MM.1S (cell line): ENCODE measurements around the gene DYDC1.

Source experiments
- DNase-seq: peaks from one replicate; pipeline ENCODE4 v3.0.0-alpha.2; 2015
- H2AFZ ChIP-seq: fragments of 300-600 bp; sonication (generic); 2 replicates; pipeline ENCODE4 v1.6.0; 2016; ENCODE audit warnings: antibody characterized with exemption, low read length
- H3F3A ChIP-seq: fragments of 300-600 bp; sonication (generic); 2 replicates; pipeline ENCODE4 v1.6.1; 2016; ENCODE audit warnings: mild to moderate bottlenecking, antibody characterized with exemption, low read length, moderate library complexity, mixed read lengths; ENCODE audit not compliant: insufficient read depth
- H3K27ac ChIP-seq: fragments of 300-600 bp; sonication (generic); 2 replicates; pipeline ENCODE4 v1.5.1; 2016; ENCODE audit warnings: mild to moderate bottlenecking, low read length
- H3K27me3 ChIP-seq: fragments of 300-600 bp; sonication (generic); replicated peaks from 2 replicates; pipeline ENCODE4 v1.6.0; 2016; ENCODE audit warnings: low read length; ENCODE audit not compliant: insufficient read depth
- H3K36me3 ChIP-seq: fragments of 300-600 bp; sonication (generic); replicated peaks from 2 replicates; pipeline ENCODE4 v1.6.1; 2016; ENCODE audit warnings: mild to moderate bottlenecking, low read length, mixed read lengths; ENCODE audit not compliant: insufficient read depth
- H3K4me1 ChIP-seq: fragments of 300-600 bp; sonication (generic); 2 replicates; pipeline ENCODE4 v1.6.1; 2016; ENCODE audit warnings: low read length, mixed read lengths
- H3K4me2 ChIP-seq: fragments of 300-600 bp; sonication (generic); 2 replicates; pipeline ENCODE4 v1.6.0; 2016; ENCODE audit warnings: low read depth, low read length
- H3K4me3 ChIP-seq: fragments of 300-600 bp; sonication (generic); 2 replicates; pipeline ENCODE4 v1.5.1; 2016; ENCODE audit warnings: low read length, mixed read lengths
- H3K79me2 ChIP-seq: fragments of 300-600 bp; sonication (generic); 2 replicates; pipeline ENCODE4 v1.6.1; 2016; ENCODE audit warnings: mixed run types, low read length, mixed read lengths
- H3K9ac ChIP-seq: fragments of 300-600 bp; sonication (generic); 2 replicates; pipeline ENCODE4 v1.6.1; 2016; ENCODE audit warnings: low read length, mixed read lengths
- H3K9me2 ChIP-seq: fragments of 300-600 bp; sonication (generic); replicated peaks from 2 replicates; pipeline ENCODE4 v1.6.1; 2016; ENCODE audit warnings: mild to moderate bottlenecking, low read length, mixed read lengths; ENCODE audit not compliant: insufficient read depth
- H3K9me3 ChIP-seq: fragments of 300-600 bp; sonication (generic); replicated peaks from 2 replicates; pipeline ENCODE4 v1.6.1; 2016; ENCODE audit warnings: mild to moderate bottlenecking, low read length, mixed read lengths; ENCODE audit not compliant: insufficient read depth
- H4K20me1 ChIP-seq: fragments of 300-600 bp; sonication (generic); 2 replicates; pipeline ENCODE4 v1.6.1; 2016; ENCODE audit warnings: mild to moderate bottlenecking, low read length, moderate library complexity, mixed read lengths; ENCODE audit not compliant: insufficient read depth
- EZH2 ChIP-seq: fragments of 300-600 bp; sonication (generic); optimal IDR thresholded peaks from 2 replicates; pipeline ENCODE3; 2017; ENCODE audit warnings: low read depth, mild to moderate bottlenecking, antibody characterized with exemption, low read length, mixed read lengths
- EZH2phosphoT487 ChIP-seq: fragments of 300-600 bp; sonication (generic); IDR thresholded peaks from 2 replicates; pipeline ENCODE4 v1.6.1; 2018; ENCODE audit warnings: antibody characterized with exemption, low read length
- TF ChIP-seq, protein P1 (sequence below): fragments of 300-600 bp; sonication (generic); IDR thresholded peaks from 2 replicates; pipeline ENCODE4 v1.5.1; 2016; ENCODE audit warnings: antibody characterized with exemption, low read length, mixed read lengths

Gene DYDC1

DNA sequence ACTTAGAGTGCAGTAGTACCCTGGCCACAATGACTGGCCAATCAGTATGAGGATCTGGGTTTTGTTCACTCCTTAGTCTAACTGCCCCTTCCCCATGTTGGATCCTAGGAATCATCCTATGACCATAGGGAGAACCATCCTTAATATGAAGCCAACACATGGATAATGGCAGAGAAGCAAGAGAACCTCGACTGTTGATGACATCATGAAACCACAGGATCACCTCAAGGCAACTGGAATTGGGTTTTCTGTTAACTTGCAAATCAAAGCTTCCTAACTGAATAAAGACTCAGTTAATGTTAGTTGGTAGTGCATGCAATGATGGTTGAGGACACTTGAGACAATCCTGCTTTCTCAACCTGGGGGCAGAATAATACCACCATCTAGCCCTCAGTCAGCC lies 48.5 kb upstream of the DYDC1 start:
- H3K9ac ChIP-seq, result no peak overlapping the region
- TF ChIP-seq EZH2phosphoT487, result no peak
- no peaks in the 10 kb centered on the region for H3K36me3 ChIP-seq
- H3K4me1 ChIP-seq, result no peaks in the 10 kb centered on the region
- H3K4me2 ChIP-seq, result no peak overlapping the region
- H3K79me2 ChIP-seq, result no peaks in the 10 kb centered on the region
- H2AFZ ChIP-seq, result no peak overlapping the region
- no peak overlapping the region for H3K27ac ChIP-seq
- no peaks in the 10 kb centered on the region for H3K9me3 ChIP-seq
- 0 out of 2 replicates have a peak, but pooled peaks cover 3% of the 10 kb centered on the region for H3F3A ChIP-seq
- no peaks in the 10 kb centered on the region for H3K9me2 ChIP-seq
- no peaks in the 10 kb centered on the region for H3K27me3 ChIP-seq
- no peak for DNase-seq
- H3K4me3 ChIP-seq, result no peak overlapping the region
- no peaks in the 10 kb centered on the region for H4K20me1 ChIP-seq

DNA sequence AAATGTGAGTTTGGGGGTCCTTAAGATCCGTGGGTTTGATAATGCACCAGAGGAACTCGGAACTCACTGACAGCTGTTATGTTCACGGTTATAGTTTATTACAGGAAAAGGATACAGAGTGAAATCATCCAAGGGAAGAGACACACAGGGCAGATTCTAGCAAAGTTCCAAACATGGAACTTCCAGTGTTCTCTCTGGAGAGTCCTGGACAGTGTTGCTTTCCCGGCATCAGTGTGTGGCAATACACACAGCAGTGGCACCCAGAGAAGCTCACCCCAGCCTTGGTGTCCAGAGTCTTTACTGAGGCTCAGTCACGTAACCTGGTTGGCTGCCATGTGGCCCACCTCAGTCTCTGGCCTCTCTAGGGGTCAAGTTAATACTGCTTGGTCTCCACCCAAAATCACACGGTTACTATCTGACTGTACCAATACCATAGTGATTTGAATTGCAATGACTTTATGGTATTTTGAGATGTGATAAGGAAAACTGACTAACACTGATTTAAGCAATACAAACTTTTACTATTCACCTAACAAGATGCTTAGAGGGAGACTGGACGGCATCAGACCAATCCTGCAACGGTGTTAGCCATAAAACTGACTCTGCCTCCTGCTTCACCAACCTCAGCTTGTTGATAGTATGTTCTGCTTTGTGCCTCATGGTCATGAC lies 43.7 kb upstream of the DYDC1 start:
- no peaks in the 10 kb centered on the region for H3K9me2 ChIP-seq
- H3K36me3 ChIP-seq, result no peaks in the 10 kb centered on the region
- no peak for TF ChIP-seq EZH2
- TF ChIP-seq, protein P1, sequence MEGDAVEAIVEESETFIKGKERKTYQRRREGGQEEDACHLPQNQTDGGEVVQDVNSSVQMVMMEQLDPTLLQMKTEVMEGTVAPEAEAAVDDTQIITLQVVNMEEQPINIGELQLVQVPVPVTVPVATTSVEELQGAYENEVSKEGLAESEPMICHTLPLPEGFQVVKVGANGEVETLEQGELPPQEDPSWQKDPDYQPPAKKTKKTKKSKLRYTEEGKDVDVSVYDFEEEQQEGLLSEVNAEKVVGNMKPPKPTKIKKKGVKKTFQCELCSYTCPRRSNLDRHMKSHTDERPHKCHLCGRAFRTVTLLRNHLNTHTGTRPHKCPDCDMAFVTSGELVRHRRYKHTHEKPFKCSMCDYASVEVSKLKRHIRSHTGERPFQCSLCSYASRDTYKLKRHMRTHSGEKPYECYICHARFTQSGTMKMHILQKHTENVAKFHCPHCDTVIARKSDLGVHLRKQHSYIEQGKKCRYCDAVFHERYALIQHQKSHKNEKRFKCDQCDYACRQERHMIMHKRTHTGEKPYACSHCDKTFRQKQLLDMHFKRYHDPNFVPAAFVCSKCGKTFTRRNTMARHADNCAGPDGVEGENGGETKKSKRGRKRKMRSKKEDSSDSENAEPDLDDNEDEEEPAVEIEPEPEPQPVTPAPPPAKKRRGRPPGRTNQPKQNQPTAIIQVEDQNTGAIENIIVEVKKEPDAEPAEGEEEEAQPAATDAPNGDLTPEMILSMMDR, result no peak
- TF ChIP-seq EZH2phosphoT487, result no peak
- no peaks in the 10 kb centered on the region for H3K9me3 ChIP-seq
- H3K4me3 ChIP-seq, result no peak overlapping the region
- no peak overlapping the region for H3K27ac ChIP-seq
- no peaks in the 10 kb centered on the region for H3K79me2 ChIP-seq
- no peak overlapping the region for H2AFZ ChIP-seq
- no peak overlapping the region for H3K9ac ChIP-seq
- H3F3A ChIP-seq, result no peaks in the 10 kb centered on the region
- DNase-seq, result no peak
- no peaks in the 10 kb centered on the region for H4K20me1 ChIP-seq
- no peak overlapping the region for H3K4me2 ChIP-seq
- H3K4me1 ChIP-seq, result no peaks in the 10 kb centered on the region
- no peaks in the 10 kb centered on the region for H3K27me3 ChIP-seq

DNA sequence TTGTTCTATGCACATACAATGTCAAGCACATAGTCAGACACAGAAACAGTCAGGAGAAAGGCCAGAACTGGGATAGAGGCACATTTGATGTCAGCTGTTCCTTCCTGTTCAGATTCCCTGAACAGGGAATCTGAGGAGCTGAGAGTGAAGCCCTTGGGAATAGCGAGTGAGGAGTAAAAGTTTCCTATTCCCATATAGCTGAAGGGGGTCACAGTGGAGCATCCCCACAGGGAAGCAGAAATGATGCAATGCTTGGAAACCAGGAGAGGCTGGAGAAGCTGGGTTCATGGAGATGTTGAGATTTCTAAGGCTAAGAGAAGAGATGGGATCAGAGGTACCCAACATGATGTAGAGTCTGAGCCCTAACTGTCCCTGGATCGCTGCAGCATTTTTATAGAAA lies 40.5 kb upstream of the DYDC1 start:
- no peak overlapping the region for H3K4me3 ChIP-seq
- no peaks in the 10 kb centered on the region for H3K27me3 ChIP-seq
- no peaks in the 10 kb centered on the region for H3K9me2 ChIP-seq
- DNase-seq, result no peak
- no peaks in the 10 kb centered on the region for H3K9me3 ChIP-seq
- no peaks in the 10 kb centered on the region for H3K79me2 ChIP-seq
- TF ChIP-seq, protein P1, result no peak
- TF ChIP-seq EZH2 (no peak), EZH2phosphoT487 (no peak)
- H2AFZ ChIP-seq, result no peak overlapping the region
- H3K27ac ChIP-seq, result no peak overlapping the region
- no peak overlapping the region for H3K4me2 ChIP-seq
- no peak overlapping the region for H3K9ac ChIP-seq
- no peaks in the 10 kb centered on the region for H3F3A ChIP-seq
- H4K20me1 ChIP-seq, result no peaks in the 10 kb centered on the region
- H3K36me3 ChIP-seq, result no peaks in the 10 kb centered on the region
- no peaks in the 10 kb centered on the region for H3K4me1 ChIP-seq

DNA sequence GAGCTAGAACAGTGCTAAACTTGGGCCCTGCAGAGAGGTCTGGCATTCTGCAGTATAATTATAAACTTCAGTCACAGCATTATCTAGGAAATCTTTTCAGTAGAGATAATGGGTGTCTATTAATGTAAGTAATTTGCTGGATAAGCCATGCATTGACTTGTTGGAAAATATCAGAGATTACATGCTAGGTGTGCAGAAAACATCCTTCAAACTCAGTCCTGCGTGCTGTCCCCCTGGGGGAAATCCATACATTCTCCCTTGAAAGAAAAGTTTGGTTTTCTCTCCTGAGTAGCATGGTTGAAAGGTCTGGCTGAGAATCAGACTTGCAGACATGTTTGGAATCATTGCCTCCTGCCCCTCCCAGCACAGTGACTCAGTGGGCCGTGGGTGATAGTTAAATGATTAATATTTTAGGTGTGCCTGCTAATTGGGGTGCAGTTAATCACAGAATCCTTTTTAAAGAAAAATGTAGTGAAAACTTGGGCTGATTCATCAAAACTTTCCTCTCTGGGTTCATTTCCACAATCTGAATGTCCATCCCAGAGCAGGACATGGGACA lies 37.9 kb upstream of the DYDC1 start:
- TF ChIP-seq, protein P1, result no peak
- Histone ChIP-seq H4K20me1 (no peaks in the 10 kb centered on the region), H2AFZ (no peak overlapping the region), H3K9me2 (no peaks in the 10 kb centered on the region), H3K9ac (no peak overlapping the region), H3K27ac (no peak overlapping the region), H3K27me3 (no peaks in the 10 kb centered on the region), H3K36me3 (no peaks in the 10 kb centered on the region), H3F3A (no peaks in the 10 kb centered on the region), H3K4me2 (no peak overlapping the region), H3K79me2 (no peaks in the 10 kb centered on the region), H3K4me3 (no peak overlapping the region), H3K4me1 (no peaks in the 10 kb centered on the region), H3K9me3 (no peaks in the 10 kb centered on the region)
- no peak for DNase-seq
